Activated CD4-positive, alpha-beta T cell treated with anti-CD3 and anti-CD28 coated beads, Interleukin-2, Interleukin-6, amounts not matched to agents 100 ng/mL and 50 ng/mL, durations not matched to agents 16 hours and 8 hours (primary cell): ENCODE data around the gene MTOR.
A peak's percentile ranks its signal among the peaks of the same experiment; 100 is the strongest.
"Not testable (repeated sequence)": the region's sequence is repeated elsewhere in the genome, so short reads cannot be mapped to it uniquely, and the experiment has no call there.

Source experiments
- DNase-seq: peaks from one replicate; pipeline ENCODE4 v3.0.0-alpha.2; 2020

MTOR gene

DNA sequence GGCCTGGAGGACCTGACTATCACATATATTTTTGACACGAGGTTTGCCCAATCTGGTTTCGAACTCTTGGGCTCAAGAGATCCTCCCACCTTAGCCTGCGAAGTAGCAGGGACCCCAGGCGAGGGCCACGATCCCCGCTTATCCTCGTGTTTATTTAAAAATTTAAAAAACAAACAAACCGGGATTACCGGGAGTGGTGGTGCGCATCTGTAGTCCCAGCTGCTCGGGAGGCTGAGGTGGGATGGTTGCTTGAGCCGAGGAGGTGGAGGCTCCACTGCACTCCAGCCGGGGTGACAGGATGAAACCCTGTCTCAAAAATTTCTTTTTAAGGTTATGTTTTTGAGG is 162.2 kb downstream of the MTOR start:
- no peak for DNase-seq

DNA sequence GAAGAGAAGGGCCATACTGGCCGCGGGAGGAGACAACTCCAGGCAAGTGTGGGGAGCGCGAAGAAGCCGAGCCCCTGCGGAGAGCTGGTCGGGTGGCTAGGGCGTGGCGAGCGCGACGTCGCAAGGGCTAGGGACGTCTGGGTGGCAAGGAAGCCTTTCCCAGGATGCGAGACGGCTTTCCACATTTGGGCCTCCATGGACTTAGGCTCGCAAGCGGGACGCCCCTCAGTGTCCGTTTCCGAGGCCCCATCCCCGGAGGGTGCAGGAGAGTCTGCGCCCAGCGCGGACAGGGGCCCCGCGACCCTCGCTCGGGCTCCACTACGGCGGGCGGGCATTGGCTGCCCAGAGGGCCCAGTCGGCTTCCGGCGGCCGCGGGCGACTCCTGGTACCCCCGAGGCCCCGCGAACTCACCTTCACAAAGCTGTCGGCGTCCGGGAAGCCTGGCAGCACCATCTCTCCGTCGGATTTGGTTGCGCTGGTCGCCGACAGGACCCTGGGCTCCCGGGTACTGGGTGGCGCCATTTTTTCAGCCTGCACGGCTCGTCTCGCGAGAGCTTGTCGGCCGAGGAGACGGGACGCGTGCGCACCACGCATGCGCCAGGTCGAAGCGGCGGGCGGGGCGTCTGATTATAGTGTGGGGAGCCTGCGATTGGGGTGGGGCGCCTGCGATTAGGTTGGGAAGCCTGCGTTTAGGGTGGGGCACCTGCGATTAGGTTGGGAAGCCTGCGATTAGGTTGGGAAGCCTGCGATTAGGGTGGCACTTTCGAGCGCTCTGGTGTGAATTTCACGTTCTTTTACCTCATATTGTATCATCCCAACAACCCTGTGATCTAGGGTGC is 162.8 kb downstream of the MTOR start, which contains the start of gene EXOSC10:
Gene EXOSC10 (minus strand): TSS at position 560 of the 839 bp plus-strand sequence. CDS start 38 bp downstream, at position 522.
- peak; percentile 97 for DNase-seq

DNA sequence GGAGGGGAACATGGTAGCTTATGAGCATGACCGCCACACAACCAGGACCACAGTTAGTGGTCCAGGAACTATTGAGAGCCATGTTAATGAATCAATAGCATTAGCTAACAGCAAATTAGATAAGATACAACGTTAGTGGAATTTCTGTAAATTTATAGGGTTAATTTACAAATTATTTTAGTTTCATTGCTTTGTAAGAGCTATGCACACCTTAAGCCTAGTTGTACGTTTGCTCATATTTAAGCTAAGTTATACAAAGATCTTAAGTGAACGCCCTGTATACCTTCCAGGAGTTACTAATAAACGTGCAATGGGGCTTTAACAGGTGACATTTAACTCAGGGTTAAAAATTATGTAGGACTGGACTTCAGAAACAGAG is 163.4 kb downstream of the MTOR start:
- no peak for DNase-seq

DNA sequence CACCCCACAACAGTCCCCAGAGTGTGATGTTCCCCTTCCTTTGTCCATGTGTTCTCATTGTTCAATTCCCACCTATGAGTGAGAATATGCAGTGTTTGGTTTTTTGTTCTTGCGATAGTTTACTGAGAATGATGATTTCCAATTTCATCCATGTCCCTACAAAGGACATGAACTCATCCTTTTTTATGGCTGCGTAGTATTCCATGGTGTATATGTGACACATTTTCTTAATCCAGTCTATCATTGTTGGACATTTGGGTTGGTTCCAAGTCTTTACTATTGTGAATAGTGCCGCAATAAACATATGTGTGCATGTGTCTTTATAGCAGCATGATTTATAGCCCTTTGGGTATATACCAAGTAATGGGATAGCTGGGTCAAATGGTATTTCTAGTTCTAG is 178.6 kb downstream of the MTOR start:
- not testable (repeated sequence) for DNase-seq

DNA sequence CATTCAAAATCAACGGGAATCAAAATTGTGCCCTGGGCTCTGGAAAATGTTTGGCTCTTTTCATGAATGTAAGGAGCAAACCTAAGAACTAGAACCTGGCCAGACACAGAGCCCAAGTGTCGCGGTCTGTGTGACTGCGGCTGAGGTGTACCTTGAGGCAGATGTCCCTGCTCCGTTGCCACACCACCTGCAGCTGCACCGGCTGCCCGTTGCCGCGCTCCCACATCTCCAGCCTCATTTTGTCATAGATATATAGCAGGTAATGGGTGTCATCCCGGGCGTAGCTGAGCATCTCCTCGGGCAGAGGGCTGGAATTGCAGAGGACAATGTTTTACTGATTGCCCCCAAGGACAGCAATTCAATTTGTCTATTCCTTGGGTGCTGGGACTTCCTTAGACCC is 181.4 kb downstream of the MTOR start:
- no peak for DNase-seq

DNA sequence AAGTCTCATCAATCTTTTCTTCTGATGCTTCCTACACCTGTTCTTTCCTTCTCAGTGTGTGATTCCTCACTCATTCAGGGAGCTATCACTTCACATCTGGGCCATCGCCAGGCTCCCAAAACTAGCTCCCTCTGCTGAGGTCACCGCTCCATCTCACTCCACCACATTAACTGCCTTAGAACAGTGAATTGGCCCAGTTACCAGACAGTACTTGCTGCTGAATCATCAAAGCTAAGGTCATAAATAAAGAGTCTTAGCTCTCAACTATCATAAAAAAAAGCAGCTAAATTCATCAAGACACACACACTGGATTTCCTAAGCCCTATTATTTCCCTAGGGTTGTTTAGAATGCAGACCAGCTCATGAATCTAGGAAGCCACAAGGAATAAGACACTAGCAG is 183.7 kb downstream of the MTOR start:
- no peak for DNase-seq

DNA sequence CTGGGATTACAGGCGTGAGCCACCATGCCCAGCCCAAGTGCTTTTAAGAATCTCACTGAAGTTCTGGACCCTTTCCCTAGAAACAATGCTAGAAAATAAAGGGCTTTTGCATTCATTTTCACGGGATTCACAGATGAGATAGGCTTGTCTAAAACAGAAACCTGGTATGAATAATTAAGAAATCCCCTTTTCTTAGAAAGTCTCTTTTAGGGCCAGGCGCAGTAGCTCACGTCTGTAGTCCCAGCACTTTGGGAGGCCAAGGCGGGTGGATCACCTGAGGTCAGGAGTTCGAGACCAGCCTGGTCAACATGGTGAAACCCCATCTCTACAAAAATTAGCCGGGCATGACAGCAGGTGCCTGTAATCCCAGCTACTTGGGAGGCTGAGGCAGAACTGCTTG is 189.0 kb downstream of the MTOR start:
- DNase-seq, result peak; percentile 42

DNA sequence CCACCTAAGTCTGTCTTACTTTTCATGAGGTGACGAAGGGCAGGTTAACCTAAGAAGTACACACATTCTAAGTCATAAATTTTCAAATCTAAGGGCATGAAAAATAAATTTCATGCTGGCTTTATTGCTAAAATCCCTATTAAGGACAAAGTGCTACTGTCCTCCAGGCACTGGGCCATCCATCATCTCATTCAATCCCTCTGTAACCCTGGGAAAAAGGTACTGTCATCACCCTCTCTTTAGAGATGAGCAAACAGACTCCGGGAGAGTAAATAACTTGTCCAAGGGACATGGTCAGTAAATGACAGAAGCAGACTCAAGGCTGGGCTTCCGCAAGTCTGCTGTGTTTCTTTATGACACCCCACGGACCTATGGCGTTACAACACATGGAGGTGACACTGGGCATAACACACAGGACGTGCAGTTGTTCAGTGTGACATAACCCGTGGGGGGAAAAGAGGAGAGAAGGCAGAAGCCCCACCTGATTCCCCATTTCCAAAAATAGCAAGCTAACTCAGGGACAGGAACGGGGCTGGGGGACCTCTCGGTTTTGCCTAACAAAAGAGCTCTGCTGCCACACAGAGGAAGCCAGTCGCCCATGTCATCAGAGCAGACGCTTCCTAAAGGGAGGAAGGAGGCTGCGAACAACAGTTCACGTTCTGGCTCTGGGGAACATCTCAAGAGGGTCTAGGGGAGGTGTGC is 190.0 kb downstream of the MTOR start:
- peak; percentile 45 for DNase-seq

DNA sequence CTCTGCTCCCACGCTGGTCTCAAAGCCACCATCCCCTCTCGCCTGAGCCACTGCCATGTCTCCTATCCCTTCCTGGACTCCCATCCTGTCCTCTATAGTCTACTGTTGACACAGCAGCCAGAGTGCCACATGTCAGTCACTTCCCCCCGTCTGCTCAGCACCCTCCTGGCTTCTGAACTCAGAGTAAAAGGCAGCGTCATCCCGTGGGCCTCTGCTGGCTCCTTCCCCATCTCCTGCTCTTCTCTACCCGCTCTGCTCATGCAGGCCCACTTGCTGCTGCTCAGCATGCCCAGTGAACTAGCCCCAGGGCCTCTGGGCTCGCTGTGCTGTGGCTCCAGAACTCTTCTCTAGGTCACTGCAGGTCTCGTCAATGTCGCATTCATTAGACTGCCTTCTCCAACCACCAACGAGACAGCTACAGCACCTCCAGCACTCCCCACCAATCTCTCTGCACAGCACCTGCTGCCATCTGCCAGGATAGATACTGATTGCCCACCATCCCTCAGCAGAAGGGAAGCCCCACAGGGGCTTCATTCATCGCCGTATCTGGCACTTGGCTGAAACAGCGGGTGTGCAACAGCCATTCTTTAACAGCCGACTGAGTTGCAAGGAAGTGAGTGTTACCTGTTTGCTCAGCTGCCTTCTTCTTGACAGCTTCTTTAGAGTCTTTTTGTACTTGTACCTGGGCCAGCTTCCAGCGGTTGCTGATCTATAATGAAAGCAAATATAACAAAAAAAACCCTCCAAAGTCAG is 190.7 kb downstream of the MTOR start:
- no peak for DNase-seq

DNA sequence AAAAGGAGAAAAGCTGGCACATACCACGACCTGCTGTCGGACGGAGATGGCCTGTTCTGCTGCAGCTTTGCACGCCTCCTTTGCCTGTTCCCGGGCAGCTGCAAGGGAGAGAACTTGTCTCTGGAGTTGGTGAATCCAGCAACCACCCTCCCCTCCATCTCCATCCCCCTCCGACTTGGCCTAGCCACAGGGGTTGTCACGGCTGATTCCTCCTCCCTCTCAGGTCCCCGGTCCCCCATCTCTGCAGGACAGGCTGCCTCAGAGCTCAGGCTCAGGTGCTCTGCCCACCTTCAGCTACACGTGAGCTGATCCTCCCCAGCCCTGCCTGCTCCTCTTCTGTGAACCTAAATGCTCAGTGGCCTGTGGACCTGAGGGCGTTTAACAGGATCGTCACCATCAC is 191.5 kb downstream of the MTOR start:
- DNase-seq, result no peak

DNA sequence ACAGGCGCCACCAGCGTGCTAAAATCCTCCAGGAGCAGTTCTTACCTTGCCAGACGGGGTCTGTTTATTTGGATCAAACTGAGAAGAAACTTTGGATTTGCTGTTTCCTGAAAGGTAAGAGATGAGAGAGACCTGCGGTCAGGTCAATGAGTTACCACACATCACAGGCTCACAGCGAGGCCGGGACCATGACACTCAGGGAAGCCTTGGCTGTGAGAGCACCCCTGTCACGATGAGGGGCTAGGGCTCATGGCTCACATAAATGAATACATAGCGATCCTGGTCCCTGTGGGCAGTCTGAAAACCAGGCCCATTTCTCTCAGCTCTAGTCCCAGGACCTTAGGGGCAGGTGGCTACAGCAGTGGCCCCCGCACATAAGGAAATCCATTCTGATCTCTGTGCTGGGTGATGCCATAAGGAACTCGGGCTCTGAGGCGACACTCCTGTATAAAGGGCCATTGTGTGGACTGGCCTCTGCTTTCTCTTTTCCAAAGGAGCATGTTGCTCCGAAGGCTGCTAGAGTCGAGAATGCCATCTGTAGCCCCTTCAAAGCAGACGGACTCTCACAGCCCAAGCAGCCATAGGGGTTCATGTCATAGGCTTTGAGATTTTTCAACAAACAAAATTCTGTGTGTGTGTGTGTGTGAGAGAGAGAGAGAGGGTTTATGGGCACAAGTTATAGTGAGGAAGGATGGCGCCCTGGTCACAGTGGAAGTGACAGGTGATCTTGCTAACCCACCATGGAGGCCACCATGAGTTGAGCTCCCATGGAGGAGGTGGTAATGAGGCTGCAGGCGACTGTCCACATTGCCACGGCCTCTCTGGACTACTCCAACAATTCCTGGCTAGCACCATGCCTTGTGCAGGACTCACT is 193.5 kb downstream of the MTOR start:
- DNase-seq, result no peak

DNA sequence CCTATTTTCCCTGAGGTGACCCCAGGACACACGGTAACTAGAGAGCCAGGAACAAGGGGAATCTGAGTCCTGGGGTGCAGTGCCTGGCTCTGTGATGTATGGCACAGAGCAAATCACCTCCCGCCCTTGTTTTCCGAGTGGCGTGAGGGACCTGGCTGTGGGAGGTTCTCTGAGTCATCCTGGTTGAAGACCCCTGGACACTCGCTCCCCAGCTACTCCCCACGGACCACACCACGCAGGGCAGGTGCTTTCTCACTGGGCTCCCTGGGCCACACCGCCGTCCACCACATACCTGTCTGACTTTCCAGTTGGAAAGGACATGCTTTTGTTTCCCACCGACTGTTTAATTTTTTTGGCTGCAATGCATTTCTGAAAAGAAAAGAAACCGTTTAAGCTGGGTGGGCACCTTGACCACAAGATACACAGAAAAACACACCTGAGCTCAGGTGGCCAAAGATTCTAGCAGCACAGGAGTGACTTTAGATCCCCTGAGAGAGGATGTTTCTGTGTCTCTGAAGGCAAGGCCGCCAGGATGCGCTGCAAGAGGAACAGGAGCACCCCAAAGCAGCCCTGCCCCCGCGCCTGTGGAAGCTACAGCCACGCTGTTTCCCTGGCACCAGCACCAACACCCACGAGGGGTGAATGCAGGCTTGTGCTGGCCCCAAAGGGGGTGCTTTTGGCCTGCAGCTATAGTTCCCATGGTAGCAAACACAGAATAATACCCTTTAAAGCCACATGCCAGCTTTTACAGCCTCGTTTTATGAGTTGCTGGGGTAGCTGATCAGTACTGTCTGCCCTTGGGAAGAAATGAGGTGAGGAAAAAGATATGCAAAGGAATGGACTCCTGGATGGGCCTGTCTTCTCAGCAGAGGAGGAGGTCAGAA is 194.4 kb downstream of the MTOR start:
- DNase-seq, result no peak

DNA sequence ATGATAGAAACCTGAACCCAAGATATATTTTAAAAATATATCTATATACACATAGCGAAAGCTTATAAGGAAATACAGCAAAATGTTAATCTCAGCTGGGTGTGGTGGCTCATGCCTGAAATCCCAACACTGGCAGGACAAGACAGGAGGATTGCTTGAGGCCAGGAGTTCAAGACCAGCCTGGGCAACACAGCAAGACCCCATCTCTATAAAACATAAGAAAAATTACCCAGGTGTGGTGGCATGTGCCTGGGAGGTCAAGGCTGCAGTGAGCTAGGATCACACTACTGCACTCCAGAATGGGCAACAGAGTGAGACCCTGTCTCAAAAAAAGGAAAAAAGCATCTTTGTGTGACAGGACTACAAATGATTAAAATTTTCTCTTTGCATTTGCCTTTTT is 196.6 kb downstream of the MTOR start:
- no peak for DNase-seq

DNA sequence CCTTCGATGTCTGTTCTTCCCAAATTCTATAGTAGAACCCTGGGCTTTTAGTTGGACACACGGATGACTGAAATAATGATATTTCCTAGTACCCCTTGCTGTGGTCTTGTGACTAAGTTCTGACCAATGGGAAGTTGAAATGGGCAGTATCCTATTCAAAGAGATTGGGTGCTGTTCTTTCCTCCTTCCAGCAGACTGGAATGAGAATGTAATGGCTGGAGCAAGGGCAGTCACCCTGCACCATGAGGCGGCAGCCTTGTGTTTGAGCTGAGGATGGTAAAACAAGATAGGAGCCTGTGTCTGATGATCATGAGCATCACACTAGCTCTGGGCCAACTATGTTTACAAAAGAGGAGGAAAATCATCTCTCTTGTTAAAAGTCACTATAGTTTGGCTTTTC is 197.4 kb downstream of the MTOR start:
- DNase-seq, result no peak

DNA sequence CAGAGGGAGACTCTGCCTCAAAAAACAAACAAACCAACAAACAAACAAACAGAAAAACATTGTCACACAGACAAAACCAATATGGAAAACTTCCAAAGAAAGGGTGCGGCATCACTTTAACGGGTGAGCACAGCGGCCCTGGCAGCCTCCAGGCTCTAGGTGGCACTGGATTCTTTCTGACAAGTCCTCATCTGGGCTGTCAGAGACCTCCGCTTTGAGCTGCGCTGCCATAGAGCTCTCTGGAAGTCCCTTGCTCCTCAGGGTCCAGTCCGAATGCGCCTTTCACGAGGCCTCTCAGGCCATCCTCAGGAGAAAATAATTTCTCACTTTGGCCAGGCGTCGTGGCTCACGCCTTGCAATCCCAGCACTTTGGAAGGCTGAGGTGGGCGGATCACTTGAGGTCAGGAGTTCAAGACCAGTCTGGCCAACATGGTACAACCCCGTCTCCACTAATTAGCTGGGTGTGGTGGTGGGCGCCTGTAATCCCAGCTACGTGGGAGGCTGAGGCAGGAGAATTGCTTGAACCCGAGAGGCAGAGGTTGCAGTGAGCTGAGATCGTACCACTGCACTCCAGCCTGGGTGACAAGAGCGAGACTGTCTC is 198.3 kb downstream of the MTOR start:
- DNase-seq, result not testable (repeated sequence)

DNA sequence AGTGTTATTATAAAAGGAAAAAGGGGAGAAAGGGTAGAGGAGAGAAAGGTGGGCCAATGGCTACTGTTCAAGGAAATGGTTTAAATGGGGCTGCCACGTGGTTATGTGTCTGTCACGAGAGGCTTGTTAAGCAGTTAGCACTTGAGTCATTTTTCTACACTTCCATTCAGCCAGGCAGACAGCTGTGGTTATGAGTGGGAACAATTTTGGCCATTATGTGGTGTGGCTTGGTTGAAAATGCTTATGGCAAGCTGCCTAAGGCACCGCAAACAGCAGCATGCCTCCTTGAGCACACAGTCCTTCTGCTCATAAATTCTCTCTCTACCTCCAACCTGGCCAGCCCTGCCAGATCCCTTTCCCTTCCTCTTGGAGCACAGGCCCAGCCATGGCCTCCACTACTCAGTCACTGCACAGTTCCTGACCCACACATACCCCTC is 199.4 kb downstream of the MTOR start:
- DNase-seq, result peak; percentile 87

DNA sequence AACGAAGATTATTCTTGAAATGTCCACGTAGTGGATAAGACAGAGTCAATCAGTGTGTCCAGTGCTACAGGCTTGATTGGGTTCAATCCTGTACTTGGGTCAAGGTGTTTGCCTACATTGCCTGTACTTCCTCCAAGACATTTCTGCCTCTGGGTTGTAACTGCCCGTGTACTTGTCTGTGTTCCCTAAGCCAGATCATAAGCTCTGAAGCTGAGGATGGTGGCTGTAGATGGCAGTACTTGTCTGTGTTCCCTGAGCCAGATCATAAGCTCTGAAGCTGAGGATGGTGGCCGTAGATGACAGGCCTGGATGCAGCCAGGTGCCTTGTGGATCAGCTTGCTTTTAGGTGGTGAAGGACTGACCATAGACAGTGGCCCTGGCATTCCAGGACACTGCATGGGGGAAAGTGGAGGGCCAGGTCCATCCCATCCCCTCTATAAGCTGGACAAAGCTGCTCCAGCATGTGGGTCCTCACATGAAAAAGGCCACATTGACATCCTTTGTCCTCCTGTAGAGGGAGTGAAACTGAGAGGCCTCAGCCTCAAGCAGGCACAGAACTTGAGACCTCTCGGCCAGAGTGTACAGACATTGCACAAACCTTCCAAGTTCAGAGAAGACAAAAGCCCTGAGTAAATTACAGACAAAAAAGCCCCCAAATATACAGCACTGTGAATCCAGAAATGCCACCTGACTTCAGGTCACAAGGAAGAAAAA is 200.5 kb downstream of the MTOR start:
- DNase-seq, result no peak

DNA sequence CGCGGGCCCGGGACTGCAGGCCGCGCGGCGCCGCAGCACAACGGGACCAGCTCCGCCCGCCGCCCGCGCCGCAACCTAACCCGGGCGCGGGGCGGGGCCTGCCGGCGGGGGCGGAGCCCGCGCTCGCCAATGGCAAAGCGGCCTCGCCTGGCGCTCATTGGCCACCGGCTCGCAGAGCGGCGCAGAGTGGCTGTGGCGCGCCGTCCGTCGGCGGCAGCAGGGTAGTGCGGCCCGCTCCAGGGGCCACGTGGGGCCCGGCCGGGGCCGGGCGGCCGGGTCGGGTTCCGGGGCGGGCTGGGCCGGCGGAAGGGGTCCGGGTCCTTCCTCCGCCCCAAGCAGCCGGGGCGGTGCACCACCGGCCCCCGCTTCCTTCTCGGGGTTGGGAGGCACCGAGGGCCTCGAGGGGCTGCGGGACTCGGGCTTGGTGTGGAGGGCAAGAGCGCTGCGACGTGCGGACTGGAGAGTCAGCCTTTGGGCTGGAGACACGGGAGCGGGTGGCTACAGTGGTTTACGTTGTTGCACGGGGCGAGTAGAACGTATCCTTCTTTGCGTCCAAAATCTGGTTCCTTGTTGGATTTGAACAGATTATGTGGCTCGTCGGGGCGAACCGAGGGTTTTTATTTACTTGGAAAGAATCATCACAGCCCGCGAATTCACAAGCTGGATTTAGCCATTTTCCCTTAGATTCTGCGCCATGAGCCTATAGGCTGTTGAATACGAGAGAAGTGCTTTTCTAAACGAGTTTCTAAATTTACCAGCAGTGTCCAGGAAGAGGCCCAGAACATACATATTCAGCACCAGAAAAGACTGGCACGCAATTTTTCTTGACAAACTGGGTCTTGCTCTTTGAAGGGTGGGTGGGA is 202.2 kb downstream of the MTOR start, which contains the start of gene SRM:
Gene SRM (minus strand): TSS at position 51 of the 863 bp plus-strand sequence. CDS start 75 bp downstream, outside the sequence.
- peak; percentile 96 for DNase-seq
